ENCODE data around the gene ADGRF1. TPM values are rescaled to one million over a fixed set of nuclear protein-coding genes. Genes with fewer than 3 reads are reported as not detected.
A peak's percentile ranks its signal among the peaks of the same experiment; 100 is the strongest.
"Not testable (repeated sequence)": the region's sequence is repeated elsewhere in the genome, so short reads cannot be mapped to it uniquely, and the experiment has no call there.

Gene ADGRF1
- 1 to 10 TPM; 2.4 to 5.4 TPM for total RNA-seq
- polyA plus RNA-seq (ENCODE audit: insufficient read depth, low read depth, low replicate concordance), result 2.4 TPM
- long read RNA-seq, donor 1, result 0 reads
- long read RNA-seq, donor 2, result 0 reads

DNA sequence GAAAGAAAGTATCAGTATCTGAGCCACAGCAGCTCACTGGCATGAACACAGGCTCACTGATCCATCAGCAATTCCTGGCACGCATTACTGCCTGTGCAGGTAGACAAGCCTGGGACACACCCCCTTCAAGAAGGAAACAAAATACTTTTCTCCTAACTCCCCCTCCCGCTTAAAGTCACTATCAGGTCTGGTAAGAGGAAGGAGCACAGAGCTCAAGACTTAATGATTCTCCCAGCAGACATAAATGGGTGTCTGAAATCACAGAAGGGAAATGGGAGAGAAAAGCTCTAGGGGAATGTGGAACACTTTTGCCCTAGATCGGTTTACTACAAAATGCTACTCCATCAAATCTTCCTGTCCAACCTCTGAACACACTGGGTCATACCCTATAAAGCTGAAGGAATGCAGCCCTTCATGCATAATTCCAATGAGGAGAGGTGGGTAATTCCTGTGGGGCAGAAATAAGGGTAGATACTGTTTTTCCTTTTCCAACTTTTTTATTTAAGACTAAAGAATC, at the start of gene ADGRF1:
Gene ADGRF1, minus strand, starts transcription at position 58 of the 517 bp plus-strand sequence. CDS start 13,271 bp downstream, outside the sequence.
- intact Hi-C loops (cut with DNase I; ENCODE audit: low total_unique reads), result no loop called here
- WGBS, 2 donors, result 66 to 76% methylated on average over 3 of the region's 3 CpGs
- peak within 1 kb of the TSS in 1 of 2 donors; percentile 25 for H3K27ac ChIP-seq

DNA sequence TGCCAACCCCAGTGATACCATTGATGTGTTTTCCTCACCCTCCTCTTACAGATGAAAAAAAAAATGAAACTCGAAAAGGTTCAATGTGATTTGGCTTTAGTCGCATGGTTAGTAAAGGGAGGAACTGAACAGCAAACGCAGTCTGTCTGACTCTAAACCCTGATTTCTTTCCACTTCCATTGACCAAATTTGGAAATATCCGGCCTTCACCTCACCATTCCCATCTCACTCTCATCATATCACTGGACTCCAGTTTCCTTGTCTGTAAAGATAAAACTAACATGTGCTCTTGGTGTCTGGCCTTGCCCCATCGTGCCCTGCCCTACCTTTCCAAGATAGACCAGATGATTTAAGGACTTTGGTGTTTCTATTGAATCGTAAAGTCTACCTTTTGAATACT, 48.7 kb upstream of the ADGRF1 start:
- DNase-seq, result no peak
- TF ChIP-seq, protein P1, sequence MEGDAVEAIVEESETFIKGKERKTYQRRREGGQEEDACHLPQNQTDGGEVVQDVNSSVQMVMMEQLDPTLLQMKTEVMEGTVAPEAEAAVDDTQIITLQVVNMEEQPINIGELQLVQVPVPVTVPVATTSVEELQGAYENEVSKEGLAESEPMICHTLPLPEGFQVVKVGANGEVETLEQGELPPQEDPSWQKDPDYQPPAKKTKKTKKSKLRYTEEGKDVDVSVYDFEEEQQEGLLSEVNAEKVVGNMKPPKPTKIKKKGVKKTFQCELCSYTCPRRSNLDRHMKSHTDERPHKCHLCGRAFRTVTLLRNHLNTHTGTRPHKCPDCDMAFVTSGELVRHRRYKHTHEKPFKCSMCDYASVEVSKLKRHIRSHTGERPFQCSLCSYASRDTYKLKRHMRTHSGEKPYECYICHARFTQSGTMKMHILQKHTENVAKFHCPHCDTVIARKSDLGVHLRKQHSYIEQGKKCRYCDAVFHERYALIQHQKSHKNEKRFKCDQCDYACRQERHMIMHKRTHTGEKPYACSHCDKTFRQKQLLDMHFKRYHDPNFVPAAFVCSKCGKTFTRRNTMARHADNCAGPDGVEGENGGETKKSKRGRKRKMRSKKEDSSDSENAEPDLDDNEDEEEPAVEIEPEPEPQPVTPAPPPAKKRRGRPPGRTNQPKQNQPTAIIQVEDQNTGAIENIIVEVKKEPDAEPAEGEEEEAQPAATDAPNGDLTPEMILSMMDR (IDR thresholded peaks at IDR 0.05), result no peak
- no peak for TF ChIP-seq POLR2A (IDR thresholded peaks at IDR 0.05)
- no peak overlapping the region for H3K4me3 ChIP-seq
- H3K27ac ChIP-seq, result no peak overlapping the region
- no peaks in the 10 kb centered on the region for H3K27me3 ChIP-seq
- H3K4me1 ChIP-seq, result peaks cover 5% of the 10 kb centered on the region
- H3K9me3 ChIP-seq, result no peaks in the 10 kb centered on the region
- 80 to 83% methylated on average over 6 of the region's 6 CpGs for WGBS, 2 donors
- intact Hi-C loops (cut with DNase I; ENCODE audit: low total_unique reads), result no loop called here
- H3K36me3 ChIP-seq (ENCODE audit: low read depth, missing control alignments), result no peaks in the 10 kb centered on the region

More for the DNA sequence above, at the start of gene ADGRF1:
- no peaks in the 10 kb centered on the region for H3K36me3 ChIP-seq (ENCODE audit: low read depth, missing control alignments)
- no peaks in the 10 kb centered on the region for H3K27me3 ChIP-seq
- peaks cover 8% of the 10 kb centered on the region for H3K4me1 ChIP-seq
- TF ChIP-seq, protein P1 (IDR thresholded peaks at IDR 0.05), result no peak
- TF ChIP-seq POLR2A (IDR thresholded peaks at IDR 0.05), result no peak
- peak; percentile 58 for DNase-seq
- H3K9me3 ChIP-seq, result no peaks in the 10 kb centered on the region
- no peak within 1 kb of the TSS for H3K4me3 ChIP-seq

DNA sequence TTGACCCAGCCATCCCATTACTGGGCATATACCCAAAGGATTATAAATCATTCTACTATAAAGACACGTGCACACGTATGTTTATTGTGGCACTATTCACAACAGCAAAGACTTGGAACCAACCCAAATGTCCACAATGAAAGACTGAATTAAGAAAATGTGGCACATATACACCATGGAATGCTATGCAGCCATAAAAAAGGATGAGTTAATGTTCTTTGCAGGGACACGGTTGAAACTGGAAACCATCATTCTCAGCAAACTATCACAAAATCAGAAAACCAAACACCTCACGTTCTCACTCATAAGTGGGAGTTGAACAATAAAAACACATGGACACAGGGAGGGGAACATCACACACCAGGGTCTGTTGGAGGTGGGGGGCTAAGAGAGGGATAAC, 47.3 kb upstream of the ADGRF1 start:
- H3K36me3 ChIP-seq (ENCODE audit: low read depth, missing control alignments); H3K4me3 ChIP-seq; H3K27me3 ChIP-seq; H3K9me3 ChIP-seq; intact Hi-C loops (cut with DNase I; ENCODE audit: low total_unique reads); H3K27ac ChIP-seq; H3K4me1 ChIP-seq; DNase-seq: not testable (repeated sequence)
- WGBS, 2 donors, result 77 to 93% methylated on average over 4 of the region's 4 CpGs

DNA sequence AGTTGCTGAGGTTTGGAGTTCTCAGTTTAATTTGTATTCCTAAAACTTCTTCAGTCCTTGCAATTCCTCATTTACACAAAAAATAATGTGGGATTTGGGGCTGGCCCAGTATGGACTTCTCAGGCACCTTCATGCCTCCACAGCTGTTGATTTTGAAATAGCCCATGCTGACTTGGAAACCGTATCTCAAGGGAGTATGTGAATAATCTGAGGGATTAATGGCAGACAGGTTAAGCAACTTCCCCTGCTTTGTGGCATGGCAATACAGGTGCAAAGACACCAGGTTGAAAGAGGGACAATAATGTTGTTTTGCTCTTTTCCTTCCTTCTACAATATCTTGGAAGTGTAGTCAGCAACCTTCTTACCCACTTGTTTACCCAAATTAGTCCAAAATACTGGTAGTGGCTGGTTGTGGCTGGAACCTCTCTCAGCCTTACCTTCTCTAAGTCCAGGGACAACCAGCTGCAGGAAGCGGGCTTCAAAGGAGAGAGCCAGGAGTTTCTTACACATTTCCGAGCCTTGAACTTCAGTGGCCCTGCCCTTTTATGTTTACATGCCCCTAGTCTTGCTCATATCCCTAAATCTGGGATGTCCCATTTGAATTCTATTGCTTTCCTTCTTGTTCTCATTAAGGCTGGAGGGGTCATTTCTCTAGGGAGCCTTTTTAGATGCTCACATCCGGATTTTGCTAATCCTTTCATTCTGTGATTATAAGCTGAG, 44.1 kb upstream of the ADGRF1 start:
- no peak overlapping the region for H3K27ac ChIP-seq
- H3K27me3 ChIP-seq, result no peaks in the 10 kb centered on the region
- TF ChIP-seq, protein P1 (IDR thresholded peaks at IDR 0.05), result no peak
- TF ChIP-seq POLR2A (IDR thresholded peaks at IDR 0.05), result no peak
- no peak for DNase-seq
- H3K36me3 ChIP-seq (ENCODE audit: low read depth, missing control alignments), result no peaks in the 10 kb centered on the region
- intact Hi-C loops (cut with DNase I; ENCODE audit: low total_unique reads), result no loop called here
- WGBS, 2 donors, result 76 to 77% methylated on average over 4 of the region's 4 CpGs
- no peaks in the 10 kb centered on the region for H3K9me3 ChIP-seq
- H3K4me1 ChIP-seq, result no peaks in the 10 kb centered on the region
- no peak overlapping the region for H3K4me3 ChIP-seq

DNA sequence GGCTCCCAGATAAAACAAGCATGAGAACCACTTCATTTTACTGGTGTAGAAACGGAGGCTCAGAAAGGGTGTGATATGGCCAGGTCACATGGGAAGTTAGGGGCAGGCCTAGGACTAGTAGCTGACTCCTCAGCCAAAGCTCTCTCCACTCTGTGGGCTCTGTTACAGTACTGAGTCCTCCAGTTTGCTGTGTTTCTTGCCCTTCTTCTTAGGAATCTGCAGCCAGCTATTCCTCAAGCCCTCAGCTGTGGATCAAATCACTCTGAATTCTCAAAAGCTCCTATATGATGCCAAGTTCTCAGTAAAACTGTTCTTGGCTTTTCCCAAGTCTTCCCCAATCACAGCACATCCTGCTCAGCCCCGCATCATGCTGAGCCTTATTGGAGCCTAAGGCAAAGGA, 42.5 kb upstream of the ADGRF1 start:
- 61 to 82% methylated on average over 2 of the region's 2 CpGs for WGBS, 2 donors
- Histone ChIP-seq H3K36me3 (ENCODE audit: low read depth, missing control alignments) (no peaks in the 10 kb centered on the region), H3K27me3 (no peaks in the 10 kb centered on the region), H3K27ac (no peak overlapping the region), H3K9me3 (no peaks in the 10 kb centered on the region), H3K4me1 (no peaks in the 10 kb centered on the region), H3K4me3 (no peak overlapping the region)
- intact Hi-C loops (cut with DNase I; ENCODE audit: low total_unique reads), result no loop called here
- DNase-seq, result no peak
- TF ChIP-seq, protein P1 (IDR thresholded peaks at IDR 0.05), result no peak
- TF ChIP-seq POLR2A (IDR thresholded peaks at IDR 0.05), result no peak
